ENCODE measurements around the gene RAB11FIP3. TPM values are rescaled to one million over a fixed set of nuclear protein-coding genes. Genes with fewer than 3 reads are reported as not detected.

Gene RAB11FIP3
- total and polyA plus RNA-seq, 2 of the 13 experiments (the other 11 are each of a cell fraction or from before 2014, with no cell fraction given), result 34.3 to 57.6 TPM

DNA sequence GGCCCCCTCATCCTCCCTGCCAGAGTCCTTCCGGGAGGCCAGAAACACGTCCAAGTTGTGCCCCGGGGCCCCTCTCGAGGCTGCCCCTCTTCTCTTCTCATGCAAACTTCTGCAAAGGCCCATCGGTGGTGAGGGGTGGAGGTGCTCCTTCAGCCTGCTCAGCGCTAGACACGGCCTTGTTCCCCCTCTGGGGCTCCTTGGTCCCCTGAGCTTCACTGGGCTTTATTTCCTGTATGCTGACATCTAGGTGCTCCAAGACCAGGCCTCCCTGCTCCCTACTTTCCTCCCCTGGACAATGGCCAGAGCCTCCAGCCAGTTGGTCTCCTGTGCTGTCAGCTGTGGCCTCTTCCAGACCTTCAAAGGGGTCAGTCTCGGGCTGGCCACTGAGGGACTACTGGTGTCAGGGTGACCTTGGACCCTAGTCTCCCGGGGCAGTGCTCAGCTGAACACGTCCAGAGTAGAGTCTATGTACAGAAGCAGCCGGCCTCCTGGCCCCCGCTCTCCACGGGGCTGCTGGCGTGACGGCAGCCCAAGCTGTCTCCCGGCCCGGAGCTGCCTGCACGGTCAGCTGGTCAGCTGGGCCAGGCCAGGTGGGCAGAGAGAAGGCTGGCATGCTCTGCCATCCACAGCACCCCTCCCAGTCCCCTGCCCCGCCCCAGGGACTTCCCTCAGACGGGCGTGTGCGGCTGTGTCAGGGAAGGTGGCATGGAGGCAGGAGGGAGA is 133.0 kb downstream of the RAB11FIP3 start (continued):
- TF ChIP-seq GLI4 (CRISPR knock-in tag; IDR thresholded peaks at IDR 0.05; ENCODE audit: borderline replicate concordance) (0 out of 2 replicates have a peak, but pooled peaks have one; percentile 34), ZNF678 (CRISPR knock-in tag; IDR thresholded peaks at IDR 0.05) (no peak), NR2C2 (CRISPR knock-in tag; IDR thresholded peaks at IDR 0.05; ENCODE audit: borderline replicate concordance) (peak; percentile 88), ZNF543 (CRISPR knock-in tag; IDR thresholded peaks at IDR 0.05) (peak; percentile 93), SAFB2 (CRISPR knock-in tag; IDR thresholded peaks at IDR 0.05; ENCODE audit: borderline replicate concordance, low read depth) (no peak), SALL1 (CRISPR knock-in tag; IDR thresholded peaks at IDR 0.05) (peak; percentile 91), PPARG (CRISPR knock-in tag; conservative IDR thresholded peaks at IDR 0.05) (0 out of 2 replicates have a peak, but pooled peaks have one; percentile 42), ZNF577 (CRISPR knock-in tag; IDR thresholded peaks at IDR 0.05; ENCODE audit: borderline replicate concordance, low read depth) (no peak), BCL6 (CRISPR knock-in tag; IDR thresholded peaks at IDR 0.05) (peak; percentile 82), ZSCAN25 (CRISPR knock-in tag; IDR thresholded peaks at IDR 0.05) (peak; percentile 66; the same call in 1 of the 2 replicates), EED (CRISPR knock-in tag; IDR thresholded peaks at IDR 0.05) (no peak), SRSF4 (IDR thresholded peaks at IDR 0.05; ENCODE audit: low read depth, low read length, poor library complexity, severe bottlenecking) (no peak), MIER3 (CRISPR knock-in tag; IDR thresholded peaks at IDR 0.05; ENCODE audit: borderline replicate concordance) (peak; percentile 56; the same call in 1 of the 2 replicates), NCOA5 (CRISPR knock-in tag; IDR thresholded peaks at IDR 0.05) (no peak), ZNF263 (CRISPR knock-in tag; IDR thresholded peaks at IDR 0.05) (peak; percentile 88), NR2F2 (IDR thresholded peaks at IDR 0.05; ENCODE audit: borderline replicate concordance, low read depth) (peak; percentile 83), TEAD3 (CRISPR knock-in tag; optimal IDR thresholded peaks at IDR 0.05; ENCODE audit: borderline replicate concordance) (peak; percentile 52)
- TF ChIP-seq, protein P1, sequence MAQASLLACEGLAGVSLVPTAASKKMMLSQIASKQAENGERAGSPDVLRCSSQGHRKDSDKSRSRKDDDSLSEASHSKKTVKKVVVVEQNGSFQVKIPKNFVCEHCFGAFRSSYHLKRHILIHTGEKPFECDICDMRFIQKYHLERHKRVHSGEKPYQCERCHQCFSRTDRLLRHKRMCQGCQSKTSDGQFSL (CRISPR knock-in tag; IDR thresholded peaks at IDR 0.05), result no peak
- TF ChIP-seq, protein P2, sequence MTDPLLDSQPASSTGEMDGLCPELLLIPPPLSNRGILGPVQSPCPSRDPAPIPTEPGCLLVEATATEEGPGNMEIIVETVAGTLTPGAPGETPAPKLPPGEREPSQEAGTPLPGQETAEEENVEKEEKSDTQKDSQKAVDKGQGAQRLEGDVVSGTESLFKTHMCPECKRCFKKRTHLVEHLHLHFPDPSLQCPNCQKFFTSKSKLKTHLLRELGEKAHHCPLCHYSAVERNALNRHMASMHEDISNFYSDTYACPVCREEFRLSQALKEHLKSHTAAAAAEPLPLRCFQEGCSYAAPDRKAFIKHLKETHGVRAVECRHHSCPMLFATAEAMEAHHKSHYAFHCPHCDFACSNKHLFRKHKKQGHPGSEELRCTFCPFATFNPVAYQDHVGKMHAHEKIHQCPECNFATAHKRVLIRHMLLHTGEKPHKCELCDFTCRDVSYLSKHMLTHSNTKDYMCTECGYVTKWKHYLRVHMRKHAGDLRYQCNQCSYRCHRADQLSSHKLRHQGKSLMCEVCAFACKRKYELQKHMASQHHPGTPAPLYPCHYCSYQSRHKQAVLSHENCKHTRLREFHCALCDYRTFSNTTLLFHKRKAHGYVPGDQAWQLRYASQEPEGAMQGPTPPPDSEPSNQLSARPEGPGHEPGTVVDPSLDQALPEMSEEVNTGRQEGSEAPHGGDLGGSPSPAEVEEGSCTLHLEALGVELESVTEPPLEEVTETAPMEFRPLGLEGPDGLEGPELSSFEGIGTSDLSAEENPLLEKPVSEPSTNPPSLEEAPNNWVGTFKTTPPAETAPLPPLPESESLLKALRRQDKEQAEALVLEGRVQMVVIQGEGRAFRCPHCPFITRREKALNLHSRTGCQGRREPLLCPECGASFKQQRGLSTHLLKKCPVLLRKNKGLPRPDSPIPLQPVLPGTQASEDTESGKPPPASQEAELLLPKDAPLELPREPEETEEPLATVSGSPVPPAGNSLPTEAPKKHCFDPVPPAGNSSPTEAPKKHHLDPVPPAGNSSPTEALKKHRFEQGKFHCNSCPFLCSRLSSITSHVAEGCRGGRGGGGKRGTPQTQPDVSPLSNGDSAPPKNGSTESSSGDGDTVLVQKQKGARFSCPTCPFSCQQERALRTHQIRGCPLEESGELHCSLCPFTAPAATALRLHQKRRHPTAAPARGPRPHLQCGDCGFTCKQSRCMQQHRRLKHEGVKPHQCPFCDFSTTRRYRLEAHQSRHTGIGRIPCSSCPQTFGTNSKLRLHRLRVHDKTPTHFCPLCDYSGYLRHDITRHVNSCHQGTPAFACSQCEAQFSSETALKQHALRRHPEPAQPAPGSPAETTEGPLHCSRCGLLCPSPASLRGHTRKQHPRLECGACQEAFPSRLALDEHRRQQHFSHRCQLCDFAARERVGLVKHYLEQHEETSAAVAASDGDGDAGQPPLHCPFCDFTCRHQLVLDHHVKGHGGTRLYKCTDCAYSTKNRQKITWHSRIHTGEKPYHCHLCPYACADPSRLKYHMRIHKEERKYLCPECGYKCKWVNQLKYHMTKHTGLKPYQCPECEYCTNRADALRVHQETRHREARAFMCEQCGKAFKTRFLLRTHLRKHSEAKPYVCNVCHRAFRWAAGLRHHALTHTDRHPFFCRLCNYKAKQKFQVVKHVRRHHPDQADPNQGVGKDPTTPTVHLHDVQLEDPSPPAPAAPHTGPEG (CRISPR knock-in tag; IDR thresholded peaks at IDR 0.05), result no peak
- TF ChIP-seq, protein P3, sequence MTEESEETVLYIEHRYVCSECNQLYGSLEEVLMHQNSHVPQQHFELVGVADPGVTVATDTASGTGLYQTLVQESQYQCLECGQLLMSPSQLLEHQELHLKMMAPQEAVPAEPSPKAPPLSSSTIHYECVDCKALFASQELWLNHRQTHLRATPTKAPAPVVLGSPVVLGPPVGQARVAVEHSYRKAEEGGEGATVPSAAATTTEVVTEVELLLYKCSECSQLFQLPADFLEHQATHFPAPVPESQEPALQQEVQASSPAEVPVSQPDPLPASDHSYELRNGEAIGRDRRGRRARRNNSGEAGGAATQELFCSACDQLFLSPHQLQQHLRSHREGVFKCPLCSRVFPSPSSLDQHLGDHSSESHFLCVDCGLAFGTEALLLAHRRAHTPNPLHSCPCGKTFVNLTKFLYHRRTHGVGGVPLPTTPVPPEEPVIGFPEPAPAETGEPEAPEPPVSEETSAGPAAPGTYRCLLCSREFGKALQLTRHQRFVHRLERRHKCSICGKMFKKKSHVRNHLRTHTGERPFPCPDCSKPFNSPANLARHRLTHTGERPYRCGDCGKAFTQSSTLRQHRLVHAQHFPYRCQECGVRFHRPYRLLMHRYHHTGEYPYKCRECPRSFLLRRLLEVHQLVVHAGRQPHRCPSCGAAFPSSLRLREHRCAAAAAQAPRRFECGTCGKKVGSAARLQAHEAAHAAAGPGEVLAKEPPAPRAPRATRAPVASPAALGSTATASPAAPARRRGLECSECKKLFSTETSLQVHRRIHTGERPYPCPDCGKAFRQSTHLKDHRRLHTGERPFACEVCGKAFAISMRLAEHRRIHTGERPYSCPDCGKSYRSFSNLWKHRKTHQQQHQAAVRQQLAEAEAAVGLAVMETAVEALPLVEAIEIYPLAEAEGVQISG (CRISPR knock-in tag; IDR thresholded peaks at IDR 0.05), result peak; percentile 66
- TF ChIP-seq, protein P4, sequence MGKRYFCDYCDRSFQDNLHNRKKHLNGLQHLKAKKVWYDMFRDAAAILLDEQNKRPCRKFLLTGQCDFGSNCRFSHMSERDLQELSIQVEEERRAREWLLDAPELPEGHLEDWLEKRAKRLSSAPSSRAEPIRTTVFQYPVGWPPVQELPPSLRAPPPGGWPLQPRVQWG (CRISPR knock-in tag; IDR thresholded peaks at IDR 0.05; ENCODE audit: borderline replicate concordance, low read depth), result no peak
